Fibroblast of mammary gland (primary cell): Measurements from ENCODE around the gene LRMDA.

Experiments used
- DNase-seq: peaks from one replicate; pipeline ENCODE4 v3.0.0-alpha.2; 2010; ENCODE audit warnings: low read depth
- H3K4me3 ChIP-seq: 2 replicates; pipeline ENCODE4 v1.5.1; 2011; ENCODE audit warnings: low read depth, mild to moderate bottlenecking, low read length, moderate library complexity; ENCODE audit not compliant: control insufficient read depth
- CTCF ChIP-seq: conservative IDR thresholded peaks from 2 replicates; pipeline ENCODE4 v1.5.1; 2011; ENCODE audit warnings: low read depth, low read length, inconsistent platforms; ENCODE audit not compliant: control insufficient read depth, insufficient read depth

LRMDA gene

GRCh38 chr10:76248649-76249200 is 817.3 kb downstream of the LRMDA start:
- no peak for TF ChIP-seq CTCF
- DNase-seq: no peak
- no peak overlapping the region for H3K4me3 ChIP-seq

- TF ChIP-seq CTCF: no peak
- H3K4me3 ChIP-seq: no peak overlapping the region
- peak; percentile 94 for DNase-seq
These were observed 820.6 kb downstream of the LRMDA start for GRCh38 chr10:76251841-76252671.

DNA sequence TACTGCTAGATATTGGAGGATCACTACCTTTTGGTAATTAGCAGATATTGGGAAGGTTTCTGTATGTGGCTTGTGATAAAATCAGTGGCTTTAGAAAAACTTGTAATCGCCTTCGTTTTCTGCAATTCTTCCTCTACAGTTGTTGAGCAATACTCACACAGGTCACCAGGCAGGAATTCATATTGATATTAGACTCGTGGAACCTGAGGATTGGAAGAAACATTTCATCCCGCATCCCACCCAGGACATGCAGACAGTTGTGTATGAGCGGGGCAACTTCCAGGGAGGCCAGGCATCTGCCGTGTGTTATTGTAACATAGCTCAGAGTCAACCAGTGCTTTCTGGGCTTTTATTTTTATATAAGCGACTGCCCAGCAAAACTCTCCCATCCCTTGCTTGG is 821.3 kb downstream of the LRMDA start:
- no peak for TF ChIP-seq CTCF
- H3K4me3 ChIP-seq: no peak overlapping the region
- DNase-seq: no peak

- H3K4me3 ChIP-seq: no peak overlapping the region
- DNase-seq: peak; percentile 37
- no peak for TF ChIP-seq CTCF
These were observed 823.8 kb downstream of the LRMDA start for GRCh38 chr10:76255241-76255640.

GRCh38 chr10:76257816-76258215 is 826.4 kb downstream of the LRMDA start:
- no peak for DNase-seq
- H3K4me3 ChIP-seq: no peak overlapping the region
- no peak for TF ChIP-seq CTCF

- no peak for DNase-seq
- no peak overlapping the region for H3K4me3 ChIP-seq
- TF ChIP-seq CTCF: no peak
These were observed 834.2 kb downstream of the LRMDA start for GRCh38 chr10:76265441-76266113.
